NK-92 treated with Interleukin-12 subunit alpha and Interleukin-12 subunit beta, amount 100 ng/mL, for 24 hours (cell line): ENCODE results near the gene RBBP8NL.

Source experiments
- DNase-seq: peaks from one replicate; lab custom pipeline; 2025; lab: John Stamatoyannopoulos, UW

The RBBP8NL gene

GRCh38 chr20:62462976-62463592 lies 35.7 kb upstream of the RBBP8NL start:
- DNase-seq, result no peak

GRCh38 chr20:62461834-62462233 lies 34.5 kb upstream of the RBBP8NL start:
- no peak for DNase-seq

- no peak for DNase-seq
Measured at GRCh38 chr20:62461157-62461556, 33.8 kb upstream of the RBBP8NL start.

- no peak for DNase-seq
Measured at GRCh38 chr20:62460678-62461077, 33.3 kb upstream of the RBBP8NL start.

- no peak for DNase-seq
Measured at GRCh38 chr20:62459488-62459887, 32.1 kb upstream of the RBBP8NL start.

- DNase-seq, result no peak
Measured at GRCh38 chr20:62458275-62459251, 31.2 kb upstream of the RBBP8NL start.

- DNase-seq, result no peak
Measured at GRCh38 chr20:62457831-62458230, 30.5 kb upstream of the RBBP8NL start.

- no peak for DNase-seq
Measured at GRCh38 chr20:62457098-62457497, 29.8 kb upstream of the RBBP8NL start.

GRCh38 chr20:62455929-62456328 lies 28.6 kb upstream of the RBBP8NL start:
- DNase-seq, result no peak

- no peak for DNase-seq
Measured at GRCh38 chr20:62454904-62455636, 27.7 kb upstream of the RBBP8NL start.

- DNase-seq, result no peak
Measured at GRCh38 chr20:62453186-62453808, 26.0 kb upstream of the RBBP8NL start.

GRCh38 chr20:62452475-62453095 lies 25.2 kb upstream of the RBBP8NL start:
- no peak for DNase-seq

GRCh38 chr20:62451970-62452369 lies 24.6 kb upstream of the RBBP8NL start:
- no peak for DNase-seq

GRCh38 chr20:62451156-62451767 lies 23.9 kb upstream of the RBBP8NL start:
- no peak for DNase-seq

- DNase-seq, result no peak
Measured at GRCh38 chr20:62449951-62450691, 22.8 kb upstream of the RBBP8NL start.

- no peak for DNase-seq
Measured at GRCh38 chr20:62448788-62449187, 21.4 kb upstream of the RBBP8NL start.

- DNase-seq, result no peak
Measured at GRCh38 chr20:62448038-62448437, 20.7 kb upstream of the RBBP8NL start.

GRCh38 chr20:62446888-62447869 lies 19.8 kb upstream of the RBBP8NL start:
- no peak for DNase-seq

GRCh38 chr20:62446481-62446880 lies 19.1 kb upstream of the RBBP8NL start:
- DNase-seq, result no peak
